ENCODE measurements around the gene PA2G4.
"Not testable (repeated sequence)": the region's sequence is repeated elsewhere in the genome, so short reads cannot be mapped to it uniquely, and the experiment has no call there.

PA2G4 gene

GRCh38 chr12:56152756-56153677, 48.7 kb downstream of the PA2G4 start:
- DNase-seq (ENCODE audit: low read depth in 2 of 2) = no peak

GRCh38 chr12:56153678-56154065, 49.3 kb downstream of the PA2G4 start:
- no peak for DNase-seq (ENCODE audit: low read depth in 2 of 2)

GRCh38 chr12:56154246-56154771, 50.0 kb downstream of the PA2G4 start:
- DNase-seq (ENCODE audit: low read depth in 2 of 2) = no peak

- no peak for DNase-seq (ENCODE audit: low read depth in 2 of 2)
Measured at GRCh38 chr12:56154818-56155217, 50.5 kb downstream of the PA2G4 start.

GRCh38 chr12:56155256-56155845, 51.0 kb downstream of the PA2G4 start:
- DNase-seq (ENCODE audit: low read depth in 2 of 2) = no peak

- not testable (repeated sequence) for DNase-seq (ENCODE audit: low read depth in 2 of 2)
Measured at GRCh38 chr12:56156464-56157200, 52.3 kb downstream of the PA2G4 start.

- peak; percentile 33 to 37 for DNase-seq (ENCODE audit: low read depth in 2 of 2)
Measured at GRCh38 chr12:56157201-56158028, 53.1 kb downstream of the PA2G4 start.

GRCh38 chr12:56158029-56158925, 53.9 kb downstream of the PA2G4 start, which contains the start of gene MYL6:
TSS of gene MYL6 (plus strand) at chr12:56158359. CDS start at chr12:56158402, 43 bp downstream.
- peak; percentile 84 to 87 for DNase-seq (ENCODE audit: low read depth in 2 of 2)

- DNase-seq (ENCODE audit: low read depth in 2 of 2) = no peak
Measured at GRCh38 chr12:56158926-56159461, 54.6 kb downstream of the PA2G4 start.

- DNase-seq (ENCODE audit: low read depth in 2 of 2) = no peak
Measured at GRCh38 chr12:56159482-56160192, 55.3 kb downstream of the PA2G4 start.

- peak; percentile 20 to 25 for DNase-seq (ENCODE audit: low read depth in 2 of 2)
Measured at GRCh38 chr12:56160193-56160763, 55.9 kb downstream of the PA2G4 start.

- DNase-seq (ENCODE audit: low read depth in 2 of 2) = no peak
Measured at GRCh38 chr12:56160894-56161689, 56.7 kb downstream of the PA2G4 start.

- no peak for DNase-seq (ENCODE audit: low read depth in 2 of 2)
Measured at GRCh38 chr12:56161690-56162351, 57.5 kb downstream of the PA2G4 start.

GRCh38 chr12:56162468-56163290, 58.3 kb downstream of the PA2G4 start:
- DNase-seq (ENCODE audit: low read depth in 2 of 2) = no peak

Data from stimulated activated CD8-positive, alpha-beta memory T cell treated with anti-CD3 and anti-CD28 coated beads, Interleukin-15, amount 100 ng/mL, for 48 hours (primary cell).